GM19238 (cell line): ENCODE data around the gene COX17.

Source experiments
- DNase-seq: peaks from one replicate; pipeline ENCODE4 v3.0.0; 2011; ENCODE audit warnings: low spot score; ENCODE audit not compliant: insufficient read length

COX17 gene

GRCh38 chr3:119675188-119675874 is 1.9 kb downstream of the COX17 start:
- DNase-seq, result no peak

- no peak for DNase-seq
Measured at GRCh38 chr3:119673875-119674274, 3.3 kb downstream of the COX17 start.

- no peak for DNase-seq
Measured at GRCh38 chr3:119672776-119673175, 4.4 kb downstream of the COX17 start.

GRCh38 chr3:119669906-119670570 is 7.2 kb downstream of the COX17 start:
- DNase-seq, result no peak

GRCh38 chr3:119665954-119666559 is 11.1 kb downstream of the COX17 start:
- DNase-seq, result no peak

- no peak for DNase-seq
Measured at GRCh38 chr3:119664850-119665379, 12.3 kb downstream of the COX17 start.

GRCh38 chr3:119664370-119664769 is 12.8 kb downstream of the COX17 start:
- DNase-seq, result no peak

- DNase-seq, result no peak
Measured at GRCh38 chr3:119663885-119664284, 13.3 kb downstream of the COX17 start.

GRCh38 chr3:119662604-119663373 is 14.4 kb downstream of the COX17 start:
- no peak for DNase-seq

GRCh38 chr3:119660474-119661440 is 16.4 kb downstream of the COX17 start, which contains the start of gene POPDC2:
POPDC2 (minus strand) TSS chr3:119660589; CDS start chr3:119660423, 166 bp downstream.
- DNase-seq, result no peak

GRCh38 chr3:119659606-119660291 is 17.5 kb downstream of the COX17 start:
- DNase-seq, result no peak

- DNase-seq, result no peak
Measured at GRCh38 chr3:119658994-119659393, 18.2 kb downstream of the COX17 start.

- DNase-seq, result no peak
Measured at GRCh38 chr3:119657887-119658702, 19.1 kb downstream of the COX17 start.

GRCh38 chr3:119653876-119654275 is 23.3 kb downstream of the COX17 start:
- DNase-seq, result no peak

- no peak for DNase-seq
Measured at GRCh38 chr3:119652306-119653033, 24.7 kb downstream of the COX17 start.

- no peak for DNase-seq
Measured at GRCh38 chr3:119649761-119650160, 27.4 kb downstream of the COX17 start.

GRCh38 chr3:119647843-119648575 is 29.2 kb downstream of the COX17 start:
- no peak for DNase-seq

- no peak for DNase-seq
Measured at GRCh38 chr3:119647171-119647570, 30.0 kb downstream of the COX17 start.
